KMS-11 (cell line): Measurements from ENCODE around the gene SLC39A10.

Experiments used
- H2AFZ ChIP-seq: fragments of 200-600 bp; sonication (generic); 2 replicates; pipeline ENCODE4 v1.6.1; 2016; ENCODE audit warnings: antibody characterized with exemption, mixed run types, low read depth
- H3K27ac ChIP-seq: fragments of 200-600 bp; sonication (generic); 2 replicates; pipeline ENCODE4 v1.6.1; 2016; ENCODE audit warnings: mild to moderate bottlenecking, mixed run types
- H3K27me3 ChIP-seq: fragments of 200-600 bp; sonication (generic); 2 replicates; pipeline ENCODE4 v1.6.1; 2017; ENCODE audit warnings: mild to moderate bottlenecking, low read depth, mixed run types, moderate library complexity; ENCODE audit not compliant: insufficient read depth
- H3K36me3 ChIP-seq: fragments of 200-600 bp; sonication (generic); 2 replicates; pipeline ENCODE4 v1.6.1; 2017; ENCODE audit warnings: mild to moderate bottlenecking, mixed run types; ENCODE audit not compliant: insufficient read depth
- H3K4me1 ChIP-seq: fragments of 200-600 bp; sonication (generic); 2 replicates; pipeline ENCODE4 v1.6.1; 2016; ENCODE audit warnings: mild to moderate bottlenecking, low read depth, mixed run types; ENCODE audit not compliant: poor library complexity, severe bottlenecking
- H3K4me2 ChIP-seq: fragments of 200-600 bp; sonication (generic); 2 replicates; pipeline ENCODE4 v1.7.0; 2016; ENCODE audit warnings: mild to moderate bottlenecking, mixed run types
- H3K4me3 ChIP-seq: fragments of 200-600 bp; sonication (generic); IDR thresholded peaks from 2 replicates; pipeline ENCODE4 v1.6.1; 2017; ENCODE audit warnings: low read depth, low read length, mixed read lengths; ENCODE audit not compliant: insufficient read depth
- H3K79me2 ChIP-seq: fragments of 200-600 bp; sonication (generic); 2 replicates; pipeline ENCODE4 v1.6.1; 2016; ENCODE audit warnings: low read depth, mixed run types; ENCODE audit not compliant: insufficient read depth
- H3K9ac ChIP-seq: fragments of 200-600 bp; sonication (generic); 2 replicates; pipeline ENCODE4 v1.6.1; 2016; ENCODE audit warnings: mild to moderate bottlenecking, mixed run types
- H4K20me1 ChIP-seq: fragments of 200-600 bp; sonication (generic); 2 replicates; pipeline ENCODE4 v1.6.1; 2016; ENCODE audit warnings: mild to moderate bottlenecking, mixed run types; ENCODE audit not compliant: insufficient read depth
- TF ChIP-seq, protein P1 (sequence below): fragments of 200-600 bp; sonication (generic); conservative IDR thresholded peaks from 2 replicates; pipeline ENCODE4 v1.6.1; 2017; ENCODE audit warnings: low read depth, mild to moderate bottlenecking, antibody characterized with exemption, low read length, moderate library complexity, mixed read lengths

SLC39A10 gene

DNA sequence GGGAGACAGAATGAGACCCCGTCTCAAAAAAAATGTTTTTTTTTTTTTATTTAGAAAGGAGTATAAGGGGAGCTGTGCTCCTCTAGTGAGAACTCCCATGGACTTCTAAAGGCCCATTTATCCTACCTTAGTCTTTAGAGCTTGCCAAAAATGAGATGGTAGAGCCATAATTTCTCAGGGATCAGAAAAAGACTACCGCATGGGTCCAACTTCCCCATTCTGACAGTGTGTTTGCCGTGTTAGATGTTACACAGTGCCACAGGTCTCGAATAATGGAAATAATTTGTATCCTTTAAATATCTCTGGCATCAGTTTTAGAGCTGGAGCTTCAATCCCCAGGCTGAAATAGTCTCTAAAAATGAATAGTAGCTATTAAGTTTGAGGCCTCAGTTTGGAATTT lies 6.0 kb upstream of the SLC39A10 start:
- no peaks in the 10 kb centered on the region for H3K36me3 ChIP-seq
- no peak overlapping the region for H3K4me3 ChIP-seq
- no peaks in the 10 kb centered on the region for H3K79me2 ChIP-seq
- no peak overlapping the region for H3K27ac ChIP-seq
- no peaks in the 10 kb centered on the region for H4K20me1 ChIP-seq
- H3K27me3 ChIP-seq: no peaks in the 10 kb centered on the region
- H3K9ac ChIP-seq: no peak overlapping the region
- TF ChIP-seq, protein P1, sequence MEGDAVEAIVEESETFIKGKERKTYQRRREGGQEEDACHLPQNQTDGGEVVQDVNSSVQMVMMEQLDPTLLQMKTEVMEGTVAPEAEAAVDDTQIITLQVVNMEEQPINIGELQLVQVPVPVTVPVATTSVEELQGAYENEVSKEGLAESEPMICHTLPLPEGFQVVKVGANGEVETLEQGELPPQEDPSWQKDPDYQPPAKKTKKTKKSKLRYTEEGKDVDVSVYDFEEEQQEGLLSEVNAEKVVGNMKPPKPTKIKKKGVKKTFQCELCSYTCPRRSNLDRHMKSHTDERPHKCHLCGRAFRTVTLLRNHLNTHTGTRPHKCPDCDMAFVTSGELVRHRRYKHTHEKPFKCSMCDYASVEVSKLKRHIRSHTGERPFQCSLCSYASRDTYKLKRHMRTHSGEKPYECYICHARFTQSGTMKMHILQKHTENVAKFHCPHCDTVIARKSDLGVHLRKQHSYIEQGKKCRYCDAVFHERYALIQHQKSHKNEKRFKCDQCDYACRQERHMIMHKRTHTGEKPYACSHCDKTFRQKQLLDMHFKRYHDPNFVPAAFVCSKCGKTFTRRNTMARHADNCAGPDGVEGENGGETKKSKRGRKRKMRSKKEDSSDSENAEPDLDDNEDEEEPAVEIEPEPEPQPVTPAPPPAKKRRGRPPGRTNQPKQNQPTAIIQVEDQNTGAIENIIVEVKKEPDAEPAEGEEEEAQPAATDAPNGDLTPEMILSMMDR: no peak
- no peak overlapping the region for H2AFZ ChIP-seq
- peaks cover under 1% of the 10 kb centered on the region for H3K4me1 ChIP-seq
- no peak overlapping the region for H3K4me2 ChIP-seq

DNA sequence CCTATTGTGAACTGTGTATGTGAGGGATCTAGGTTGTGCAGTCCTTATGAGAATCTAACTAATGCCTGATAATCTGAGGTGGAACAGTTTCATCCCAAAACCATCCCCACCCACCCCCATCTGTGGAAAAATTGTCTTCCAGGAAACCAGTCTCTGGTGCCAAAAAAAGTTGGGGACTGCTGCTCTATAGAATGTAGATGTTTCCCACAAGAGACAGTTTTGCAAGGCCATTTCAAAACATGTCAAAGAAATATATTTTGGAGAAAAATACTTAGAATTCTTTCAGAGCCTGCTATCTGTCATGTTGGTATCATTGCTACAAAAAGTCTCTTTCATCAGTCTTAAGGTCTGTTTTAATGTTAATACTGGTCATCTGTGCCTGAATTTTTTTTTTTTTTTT lies 4.1 kb upstream of the SLC39A10 start:
- Histone ChIP-seq H3K36me3 (no peaks in the 10 kb centered on the region), H3K4me1 (peaks cover 6% of the 10 kb centered on the region), H3K4me2 (no peak overlapping the region), H3K27me3 (no peaks in the 10 kb centered on the region), H3K79me2 (peaks cover 5% of the 10 kb centered on the region; the same call in 1 of the 2 replicates), H3K4me3 (no peak overlapping the region), H3K9ac (no peak overlapping the region), H3K27ac (no peak overlapping the region), H4K20me1 (no peaks in the 10 kb centered on the region), H2AFZ (no peak overlapping the region)
- TF ChIP-seq, protein P1: no peak

DNA sequence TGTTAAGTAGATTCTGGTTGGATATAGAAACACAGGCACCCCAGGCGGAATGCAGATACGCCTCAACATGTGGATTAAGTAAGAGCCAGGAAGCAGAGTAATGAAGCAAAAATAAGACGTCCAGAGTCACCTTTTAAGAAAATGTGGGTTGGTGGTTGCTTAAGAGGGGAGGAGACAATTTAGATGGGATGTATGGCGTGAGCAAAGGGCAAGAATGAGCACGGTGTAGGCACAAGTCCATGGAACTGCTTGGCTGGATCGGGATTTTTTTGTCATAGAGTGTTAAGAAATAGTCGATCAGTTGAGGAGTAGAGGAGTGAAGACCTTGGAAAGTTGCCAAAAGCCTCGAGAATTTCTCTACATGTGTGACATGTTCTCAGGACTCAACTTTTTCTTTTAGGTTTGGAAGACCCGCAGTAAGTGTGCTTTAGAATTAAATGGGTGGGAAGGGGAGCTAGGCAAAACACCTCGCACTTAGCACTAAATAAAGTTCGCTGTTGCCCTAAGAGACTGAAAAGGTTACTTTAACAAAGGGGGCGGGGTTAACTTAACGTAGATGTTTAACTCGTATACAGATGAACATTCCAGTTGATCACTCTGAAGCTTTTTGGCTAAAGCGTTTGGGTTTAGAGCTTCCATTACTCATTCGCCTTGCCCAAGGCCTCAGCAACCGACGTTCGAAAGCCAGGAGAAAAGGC lies 716 bp upstream of the SLC39A10 start:
- peak overlapping the region; percentile 98; the same call in 1 of the 2 replicates for H3K9ac ChIP-seq
- H3K27me3 ChIP-seq: no peaks in the 10 kb centered on the region
- peaks cover 30% of the 10 kb centered on the region for H3K4me1 ChIP-seq
- TF ChIP-seq, protein P1: no peak
- H2AFZ ChIP-seq: peak overlapping the region; percentile 90
- H3K4me2 ChIP-seq: peak overlapping the region; percentile 48; the same call in 1 of the 2 replicates
- peaks cover 38% of the 10 kb centered on the region for H3K79me2 ChIP-seq
- no peak overlapping the region for H3K4me3 ChIP-seq
- H3K36me3 ChIP-seq: no peaks in the 10 kb centered on the region
- peak overlapping the region; percentile 88 for H3K27ac ChIP-seq
- no peaks in the 10 kb centered on the region for H4K20me1 ChIP-seq

DNA sequence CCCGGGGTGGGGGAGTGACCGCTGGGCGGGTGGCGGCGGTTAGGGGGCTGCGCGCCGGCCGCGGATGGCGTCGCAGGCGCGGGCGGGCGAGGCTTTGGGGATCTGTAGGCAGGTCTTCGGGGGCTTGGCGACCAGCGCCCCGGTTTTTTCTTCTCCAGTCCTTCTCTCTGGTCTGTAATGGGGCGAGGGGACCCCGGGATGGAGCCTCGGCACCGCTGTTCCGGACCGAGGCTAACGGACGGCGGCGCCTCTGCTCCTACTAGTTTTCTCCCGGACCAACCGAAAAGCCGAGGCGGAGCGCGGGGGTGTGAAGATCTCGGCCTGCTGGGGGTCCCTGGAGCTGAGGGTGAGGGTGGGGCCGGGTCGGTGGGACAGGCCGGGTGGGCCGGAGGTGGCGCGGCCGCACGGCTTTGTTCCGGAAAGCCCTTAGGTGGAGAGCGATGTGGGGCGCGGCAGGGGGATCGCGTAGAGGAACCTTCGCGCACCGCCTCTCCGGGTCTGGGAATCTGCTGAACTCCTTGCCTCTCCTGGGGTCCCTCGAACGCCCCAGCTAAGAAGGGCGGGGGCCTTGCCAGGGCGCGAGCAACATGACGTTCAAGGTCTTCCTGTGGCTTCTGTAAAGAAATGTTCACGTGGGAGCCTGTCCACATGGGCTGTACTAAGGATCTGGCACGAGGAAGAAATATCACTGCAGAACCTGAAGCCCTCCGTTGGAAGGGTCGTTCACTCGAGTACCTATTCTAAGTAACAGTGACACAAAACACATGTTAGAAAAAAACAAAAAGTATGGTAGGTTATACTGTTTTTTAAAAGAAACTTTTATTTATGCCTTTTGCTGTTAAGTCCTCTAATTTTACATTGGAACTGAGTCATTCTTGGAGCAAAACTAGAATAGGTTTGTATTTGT lies 861 bp downstream of the SLC39A10 start:
- Histone ChIP-seq H3K4me2 (peak overlapping the region; percentile 92), H3K4me1 (peaks cover 30% of the 10 kb centered on the region), H3K79me2 (peaks cover 39% of the 10 kb centered on the region), H3K9ac (peak overlapping the region; percentile 98), H3K27ac (peak overlapping the region; percentile 88), H2AFZ (peak overlapping the region; percentile 50), H3K27me3 (no peaks in the 10 kb centered on the region), H3K4me3 (peak overlapping the region; percentile 80), H3K36me3 (no peaks in the 10 kb centered on the region), H4K20me1 (no peaks in the 10 kb centered on the region)
- TF ChIP-seq, protein P1: no peak; the same call in 1 of the 2 replicates
